Gastrocnemius medialis (tissue), 4 donors: ENCODE results near the gene BLCAP. TPM values are rescaled to one million over a fixed set of nuclear protein-coding genes. Genes with fewer than 3 reads are reported as not detected.
A peak's percentile ranks its signal among the peaks of the same experiment; 100 is the strongest.

Source experiments
- ATAC-seq, 2 donors: fragments of 150-250 bp; one replicate each; pipeline ENCODE4 v1.9.1; 2016
- DNase-seq, 2 donors: peaks; one replicate each; pipeline ENCODE4 v3.0.0-alpha.2; 2019
- H3K27ac ChIP-seq, 4 donors: fragments of 200-600 bp; sonication (generic); 1 replicate in 1 of 4; 2 replicates in 3 of 4; pipeline ENCODE4 v1.5.1; 2016 to 2018; ENCODE audit warnings: mild to moderate bottlenecking in 2 of 4, moderate library complexity in 1 of 4
- H3K27me3 ChIP-seq, 3 donors: fragments of 200-600 bp; sonication (generic) in 2 of 3; 1 replicate in 1 of 3; 2 replicates in 2 of 3; pipeline versions ENCODE4 v1.5.1 to v1.6.0; 2016 to 2019; ENCODE audit warnings: mild to moderate bottlenecking in 1 of 3, moderate library complexity in 1 of 3
- H3K36me3 ChIP-seq, 2 donors: fragments of 200-600 bp; sonication (generic) in 1 of 2; one replicate each; pipeline ENCODE4 v1.5.1; 2017 to 2018
- H3K4me1 ChIP-seq, 2 donors: fragments of 200-600 bp; sonication (generic) in 1 of 2; one replicate each; pipeline ENCODE4 v1.5.1; 2016 to 2017; ENCODE audit warnings: mild to moderate bottlenecking in 2 of 2
- H3K4me3 ChIP-seq, 4 donors: fragments of 200-600 bp; sonication (generic) in 3 of 4; 1 replicate in 1 of 4; 2 replicates in 3 of 4; pipeline ENCODE4 v1.5.1; 2016 to 2019; ENCODE audit warnings: mild to moderate bottlenecking in 2 of 4
- H3K9me3 ChIP-seq, 3 donors: fragments of 200-600 bp; sonication (generic) in 2 of 3; 1 replicate in 1 of 3; 2 replicates in 2 of 3; pipeline ENCODE4 v1.5.1; 2016 to 2019
- CTCF ChIP-seq, 5 experiments: fragments of 450-650 bp in 3 of 5; fragments of 200-600 bp in 2 of 5; sonication (generic) in 2 of 5; IDR thresholded peaks in 4 of 5; conservative IDR thresholded peaks in 1 of 5; 1 replicate in 4 of 5; 2 replicates in 1 of 5; pipeline ENCODE4 v1.5.1; 2016 to 2019; ENCODE audit warnings: antibody characterized with exemption in 5 of 5, mild to moderate bottlenecking in 3 of 5, moderate library complexity in 3 of 5
- POLR2A ChIP-seq, 2 donors: fragments of 450-650 bp; IDR thresholded peaks; one replicate each; pipeline ENCODE4 v1.6.1; 2017; ENCODE audit warnings: antibody characterized with exemption in 2 of 2, mild to moderate bottlenecking in 2 of 2, moderate library complexity in 2 of 2
- in situ Hi-C, 4 donors: fragments of 200-750 bp; cut with MboI; loops; one replicate each; pipeline versions ENCODE4 v1.15.0 to v1.8.0; 2017; ENCODE audit warnings: low sequenced_read_pairs in 4 of 4
- intact Hi-C: fragments of 100-400 bp; cut with DNase I; formaldehyde crosslinking; loops from one replicate; pipeline ENCODE4 v1.15.1; 2023; ENCODE audit warnings: low total_unique reads
- total RNA-seq, 4 donors: library from RNA; depleted of rRNA; stranded (reverse); fragments of >200 nt; gene quantifications; one replicate each; pipeline versions ENCODE4 v1.1.0 to v1.2.3, GENCODE V29; 2016

Gene BLCAP
- total RNA-seq, 4 donors from 2014 or later = 222 to 583 (median 280) TPM

- peak overlapping the region; percentile 98 to 100 (median 98) for H3K27ac ChIP-seq
- H3K9me3 ChIP-seq = no peaks in the 10 kb centered on the region
- TF ChIP-seq POLR2A (IDR thresholded peaks at IDR 0.05) (no peak), CTCF (IDR thresholded peaks at IDR 0.05 in 4 of 5, conservative IDR thresholded peaks at IDR 0.05 in 1 of 5) (no peak)
- ATAC-seq = no peak
- in situ Hi-C loops (no loop called here), intact Hi-C loops (no loop called here)
- H3K4me3 ChIP-seq = peak overlapping the region; percentile 13 to 98 (median 33)
- peak in 1 of 2 donors; percentile 73 for DNase-seq
- H3K36me3 ChIP-seq = peaks cover 0 to 38% of the 10 kb centered on the region in 2 donors
- peaks cover 88 to 96% of the 10 kb centered on the region in 2 donors for H3K4me1 ChIP-seq
- H3K27me3 ChIP-seq = no peaks in the 10 kb centered on the region
These were observed 8.8 kb downstream of the BLCAP start for GRCh38 chr20:37518606-37519507.

- no peak for TF ChIP-seq POLR2A (IDR thresholded peaks at IDR 0.05)
- no peak for TF ChIP-seq CTCF (IDR thresholded peaks at IDR 0.05 in 4 of 5, conservative IDR thresholded peaks at IDR 0.05 in 1 of 5)
- Histone ChIP-seq H3K4me3 (peak overlapping the region in 2 of 4 donors; percentile 5 to 44), H3K27ac (peak overlapping the region; percentile 98 to 100 (median 98)), H3K27me3 (no peaks in the 10 kb centered on the region), H3K9me3 (no peaks in the 10 kb centered on the region), H3K36me3 (peaks cover 0 to 44% of the 10 kb centered on the region in 2 donors), H3K4me1 (peaks cover 84 to 93% of the 10 kb centered on the region in 2 donors)
- intact Hi-C loops = no loop called here
- in situ Hi-C loops = no loop called here
- DNase-seq (no peak), ATAC-seq (no peak)
These were observed 9.6 kb downstream of the BLCAP start for GRCh38 chr20:37518059-37518458.

- no peaks in the 10 kb centered on the region for H3K9me3 ChIP-seq
- intact Hi-C loops (no loop called here), in situ Hi-C loops (no loop called here)
- DNase-seq = peak in 1 of 2 donors; percentile 74
- no peak for TF ChIP-seq POLR2A (IDR thresholded peaks at IDR 0.05)
- no peak for TF ChIP-seq CTCF (IDR thresholded peaks at IDR 0.05 in 4 of 5, conservative IDR thresholded peaks at IDR 0.05 in 1 of 5)
- H3K27me3 ChIP-seq = no peaks in the 10 kb centered on the region
- H3K27ac ChIP-seq = peak overlapping the region; percentile 98 to 100 (median 98)
- peaks cover 0 to 54% of the 10 kb centered on the region in 2 donors for H3K36me3 ChIP-seq
- H3K4me1 ChIP-seq = peaks cover 77 to 85% of the 10 kb centered on the region in 2 donors
- peak; percentile 60 to 69 for ATAC-seq
- no peak overlapping the region for H3K4me3 ChIP-seq
These were observed 10.6 kb downstream of the BLCAP start for GRCh38 chr20:37516811-37517750.

GRCh38 chr20:37515876-37516275 is 11.8 kb downstream of the BLCAP start:
- H3K36me3 ChIP-seq = peaks cover 0 to 48% of the 10 kb centered on the region in 2 donors
- TF ChIP-seq POLR2A (IDR thresholded peaks at IDR 0.05) (no peak), CTCF (IDR thresholded peaks at IDR 0.05 in 4 of 5, conservative IDR thresholded peaks at IDR 0.05 in 1 of 5) (no peak)
- in situ Hi-C loops (no loop called here), intact Hi-C loops (no loop called here)
- peak overlapping the region; percentile 98 to 100 (median 98) for H3K27ac ChIP-seq
- peaks cover 65 to 73% of the 10 kb centered on the region in 2 donors for H3K4me1 ChIP-seq
- no peaks in the 10 kb centered on the region for H3K9me3 ChIP-seq
- no peak for DNase-seq
- ATAC-seq = no peak
- H3K4me3 ChIP-seq = no peak overlapping the region
- H3K27me3 ChIP-seq = no peaks in the 10 kb centered on the region
